Keratinocyte (primary cell): ENCODE results near the gene RARA. TPM values are rescaled to one million over a fixed set of nuclear protein-coding genes. Genes with fewer than 3 reads are reported as not detected.

ENCODE experiments used
- DNase-seq: peaks from one replicate; pipeline ENCODE4 v3.0.0-alpha.2; 2011; ENCODE audit warnings: low read depth, missing footprints, low spot score
- FAIRE-seq: peaks from 2 replicates; lab custom pipeline; 2011; peaks lifted over from hg19 to GRCh38; lab: Jason Lieb, UNC
- H2AFZ ChIP-seq: 2 replicates; pipeline ENCODE4 v1.6.0; 2012; ENCODE audit warnings: low read length, control low read depth, inconsistent platforms; ENCODE audit not compliant: control insufficient read depth
- H3K27ac ChIP-seq: 2 replicates; pipeline ENCODE4 v1.5.1; 2011; ENCODE audit warnings: low read length; ENCODE audit not compliant: control insufficient read depth, insufficient read depth
- H3K27me3 ChIP-seq: 3 replicates; pipeline ENCODE4 v1.6.0; 2011; ENCODE audit warnings: low read length; ENCODE audit not compliant: control insufficient read depth, insufficient read depth; ENCODE audit errors: extremely low read depth
- H3K36me3 ChIP-seq, 2 experiments: 2 replicates in 1 of 2; 3 replicates in 1 of 2; pipeline ENCODE4 v1.5.1; 2011; ENCODE audit warnings: low read length in 2 of 2, mild to moderate bottlenecking in 1 of 2; ENCODE audit not compliant: control insufficient read depth in 2 of 2, insufficient read depth in 2 of 2; ENCODE audit errors: extremely low read depth in 1 of 2
- H3K4me1 ChIP-seq: 3 replicates; pipeline ENCODE4 v1.5.1; 2011; ENCODE audit warnings: low read length; ENCODE audit not compliant: control insufficient read depth, insufficient read depth; ENCODE audit errors: extremely low read depth
- H3K4me2 ChIP-seq: 3 replicates; pipeline ENCODE4 v1.6.0; 2011; ENCODE audit warnings: low read depth, low read length; ENCODE audit not compliant: control insufficient read depth, insufficient read depth; ENCODE audit errors: extremely low read depth
- H3K4me3 ChIP-seq, 3 experiments: fragments of 200-600 bp in 1 of 3; sonication (generic) in 1 of 3; 2 replicates in 2 of 3; 3 replicates in 1 of 3; pipeline ENCODE4 v1.5.1; 2011 to 2016; ENCODE audit warnings: low read length in 3 of 3, mild to moderate bottlenecking in 3 of 3, control low read depth in 2 of 3, inconsistent platforms in 1 of 3, low read depth in 1 of 3, mixed read lengths in 1 of 3, mixed run types in 1 of 3, moderate library complexity in 1 of 3; ENCODE audit not compliant: control insufficient read depth in 2 of 3, insufficient read depth in 2 of 3; ENCODE audit errors: extremely low read depth in 1 of 3
- H3K79me2 ChIP-seq: 2 replicates; pipeline ENCODE4 v1.6.0; 2012; ENCODE audit warnings: low read length; ENCODE audit not compliant: control insufficient read depth, insufficient read depth
- H3K9ac ChIP-seq: 3 replicates; pipeline ENCODE4 v1.6.0; 2011; ENCODE audit warnings: low read length; ENCODE audit not compliant: control insufficient read depth, insufficient read depth; ENCODE audit errors: extremely low read depth
- H3K9me1 ChIP-seq: 3 replicates; pipeline ENCODE4 v1.6.0; 2011; ENCODE audit warnings: low read length; ENCODE audit not compliant: control insufficient read depth, insufficient read depth; ENCODE audit errors: extremely low read depth
- H3K9me3 ChIP-seq: 2 replicates; pipeline ENCODE4 v1.5.1; 2012; ENCODE audit warnings: low read depth, low read length; ENCODE audit not compliant: control insufficient read depth
- H4K20me1 ChIP-seq: 3 replicates; pipeline ENCODE4 v1.6.0; 2011; ENCODE audit warnings: low read length; ENCODE audit not compliant: control insufficient read depth, insufficient read depth; ENCODE audit errors: extremely low read depth
- EZH2 ChIP-seq: IDR thresholded peaks from one replicate; pipeline ENCODE4 v1.6.1; 2012; ENCODE audit warnings: inconsistent platforms, mild to moderate bottlenecking, low read length, moderate library complexity
- dilution Hi-C: fragments of 300-500 bp; cut with MboI; formaldehyde crosslinking; loops from one replicate; pipeline ENCODE4 v1.7.0; 2020; ENCODE audit warnings: low sequenced_read_pairs; ENCODE audit not compliant: extremely low pct_ligation_motif_present
- polyA plus RNA-seq, 5 experiments: library from polyadenylated mRNA; depleted of rRNA in 3 of 5; stranded (reverse) in 3 of 5; stranded (forward) in 1 of 5; unstranded in 1 of 5; fragments of >200 nt; gene quantifications; 1 replicate in 1 of 5; 2 replicates in 3 of 5; 3 replicates in 1 of 5; pipeline versions ENCODE4 v1.2.1 to v1.2.3, GENCODE V29; 2011 to 2012; ENCODE audit warnings: missing spikeins in 2 of 5, low read depth in 1 of 5, low replicate concordance in 1 of 5
- TF ChIP-seq, protein P1 (sequence below), 3 experiments: IDR thresholded peaks in 1 of 3; conservative IDR thresholded peaks in 1 of 3; optimal IDR thresholded peaks in 1 of 3; 2 replicates in 2 of 3; 3 replicates in 1 of 3; pipeline versions ENCODE3 to v1.5.1; 2011; ENCODE audit warnings: low read length in 3 of 3, mild to moderate bottlenecking in 3 of 3, moderate library complexity in 2 of 3, control low read depth in 1 of 3, inconsistent platforms in 1 of 3; ENCODE audit not compliant: insufficient read depth in 2 of 3; ENCODE audit errors: extremely low read depth in 1 of 3

The RARA gene
- polyA plus RNA-seq, 1 donor (not counting 4 experiments of a cell fraction or from before 2014, with no cell fraction given) = 3.8 TPM

DNA sequence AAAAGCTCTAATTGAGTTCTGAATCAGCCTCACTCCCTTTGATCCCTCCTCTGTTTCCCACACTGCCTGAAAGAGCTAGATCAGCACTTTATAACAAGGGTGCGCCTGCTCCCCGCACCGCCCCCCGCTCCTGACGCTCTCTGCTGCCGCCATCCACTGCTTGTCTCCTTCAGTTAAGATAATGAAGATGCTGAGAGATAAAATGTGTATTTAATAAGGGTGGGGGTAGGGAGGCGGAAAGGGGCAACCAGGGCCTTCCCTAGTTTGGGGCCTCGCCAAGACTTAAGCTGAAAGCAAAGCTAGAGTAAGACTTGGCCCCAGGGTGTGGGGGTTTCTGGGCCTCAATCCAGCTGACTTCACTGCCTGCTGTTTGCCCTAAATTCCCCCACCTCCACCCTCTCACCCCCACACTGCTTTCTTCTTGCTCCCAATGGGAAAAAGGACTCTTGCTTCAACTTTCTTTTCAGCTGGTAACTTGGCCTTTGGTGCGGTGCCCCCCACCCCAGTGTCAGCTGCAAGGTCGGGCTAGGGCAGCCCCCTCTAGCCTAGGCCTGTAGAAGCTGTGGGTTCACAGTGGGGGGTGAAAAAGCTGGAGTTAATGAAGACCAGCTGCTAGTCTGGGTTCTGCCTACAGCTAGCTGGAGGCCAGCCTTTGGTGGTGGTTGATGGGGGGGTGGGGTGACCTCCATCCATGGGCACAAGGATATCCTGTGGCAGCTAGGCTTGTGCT lies 1.8 kb upstream of the RARA start:
- dilution Hi-C loops = no loop called here
- Histone ChIP-seq H3K9ac (no peak overlapping the region), H3K9me1 (no peaks in the 10 kb centered on the region), H3K9me3 (no peaks in the 10 kb centered on the region), H3K79me2 (no peaks in the 10 kb centered on the region), H3K36me3 (peaks cover 0 to 15% of the 10 kb centered on the region in 2 experiments), H3K4me1 (peaks cover 68% of the 10 kb centered on the region), H3K4me3 (no peak overlapping the region), H3K27ac (no peak overlapping the region), H3K27me3 (no peaks in the 10 kb centered on the region), H2AFZ (no peak overlapping the region), H3K4me2 (no peak overlapping the region), H4K20me1 (no peaks in the 10 kb centered on the region)
- DNase-seq = no peak
- no peak for TF ChIP-seq EZH2
- TF ChIP-seq, protein P1, sequence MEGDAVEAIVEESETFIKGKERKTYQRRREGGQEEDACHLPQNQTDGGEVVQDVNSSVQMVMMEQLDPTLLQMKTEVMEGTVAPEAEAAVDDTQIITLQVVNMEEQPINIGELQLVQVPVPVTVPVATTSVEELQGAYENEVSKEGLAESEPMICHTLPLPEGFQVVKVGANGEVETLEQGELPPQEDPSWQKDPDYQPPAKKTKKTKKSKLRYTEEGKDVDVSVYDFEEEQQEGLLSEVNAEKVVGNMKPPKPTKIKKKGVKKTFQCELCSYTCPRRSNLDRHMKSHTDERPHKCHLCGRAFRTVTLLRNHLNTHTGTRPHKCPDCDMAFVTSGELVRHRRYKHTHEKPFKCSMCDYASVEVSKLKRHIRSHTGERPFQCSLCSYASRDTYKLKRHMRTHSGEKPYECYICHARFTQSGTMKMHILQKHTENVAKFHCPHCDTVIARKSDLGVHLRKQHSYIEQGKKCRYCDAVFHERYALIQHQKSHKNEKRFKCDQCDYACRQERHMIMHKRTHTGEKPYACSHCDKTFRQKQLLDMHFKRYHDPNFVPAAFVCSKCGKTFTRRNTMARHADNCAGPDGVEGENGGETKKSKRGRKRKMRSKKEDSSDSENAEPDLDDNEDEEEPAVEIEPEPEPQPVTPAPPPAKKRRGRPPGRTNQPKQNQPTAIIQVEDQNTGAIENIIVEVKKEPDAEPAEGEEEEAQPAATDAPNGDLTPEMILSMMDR (optimal IDR thresholded peaks at IDR 0.05 in 1 of 3, IDR thresholded peaks at IDR 0.05 in 1 of 3, conservative IDR thresholded peaks at IDR 0.05 in 1 of 3; ENCODE audit: extremely low read depth in 1 of 3, insufficient read depth in 2 of 3, low read length in 3 of 3) = no peak
- no peak for FAIRE-seq

DNA sequence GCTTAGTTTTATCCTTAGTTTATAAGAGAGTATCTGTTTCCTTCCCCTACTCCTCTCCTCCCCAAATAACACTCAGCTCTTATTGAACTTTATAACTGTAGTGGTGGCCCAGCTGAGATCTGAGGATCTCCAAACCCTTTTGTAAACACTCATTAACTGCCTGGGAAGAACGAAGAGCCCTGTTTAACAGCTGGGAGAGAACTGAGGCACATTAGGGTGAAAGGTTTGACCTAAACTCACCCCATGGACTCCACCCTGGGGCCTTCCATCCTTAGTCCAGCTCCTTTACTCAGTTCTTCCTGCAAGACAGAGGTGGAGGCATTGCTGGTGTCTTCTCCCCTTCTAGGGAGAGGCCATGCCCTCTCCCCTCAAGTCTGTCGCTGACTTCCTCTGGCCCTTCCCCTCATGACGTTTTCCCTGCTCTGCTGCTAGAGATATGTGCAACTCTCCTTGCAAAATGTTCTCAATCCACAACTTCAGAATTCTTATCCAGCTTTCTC lies 1.2 kb upstream of the RARA start:
- H2AFZ ChIP-seq = no peak overlapping the region
- H3K27me3 ChIP-seq = no peaks in the 10 kb centered on the region
- H3K27ac ChIP-seq = no peak overlapping the region
- TF ChIP-seq EZH2 = no peak
- TF ChIP-seq, protein P1 (optimal IDR thresholded peaks at IDR 0.05 in 1 of 3, IDR thresholded peaks at IDR 0.05 in 1 of 3, conservative IDR thresholded peaks at IDR 0.05 in 1 of 3; ENCODE audit: extremely low read depth in 1 of 3, insufficient read depth in 2 of 3, low read length in 3 of 3) = no peak
- no peaks in the 10 kb centered on the region for H3K9me3 ChIP-seq
- DNase-seq (no peak), FAIRE-seq (no peak)
- H3K9me1 ChIP-seq = no peaks in the 10 kb centered on the region
- no peak overlapping the region for H3K9ac ChIP-seq
- H3K79me2 ChIP-seq = no peaks in the 10 kb centered on the region
- dilution Hi-C loops = no loop called here
- no peaks in the 10 kb centered on the region for H4K20me1 ChIP-seq
- H3K4me3 ChIP-seq = no peak overlapping the region
- no peak overlapping the region for H3K4me2 ChIP-seq
- H3K36me3 ChIP-seq = peaks cover 0 to 15% of the 10 kb centered on the region in 2 experiments
- peaks cover 74% of the 10 kb centered on the region for H3K4me1 ChIP-seq
